HepG2 (cell line): ENCODE measurements around the gene TWNK. TPM values are rescaled to one million over a fixed set of nuclear protein-coding genes. Genes with fewer than 3 reads are reported as not detected.

Source experiments
- CENPX ChIP-seq: sonication (generic); formaldehyde crosslinking; IDR thresholded peaks from 2 replicates; pipeline ENCODE4 v1.9.0; 2021; ENCODE audit warnings: mild to moderate bottlenecking, missing genetic modification reagents, moderate library complexity
- CREM ChIP-seq, 2 experiments: sonication (generic) in 1 of 2; formaldehyde crosslinking in 1 of 2; IDR thresholded peaks; 2 replicates each; pipeline versions ENCODE4 v1.4.0 to v1.6.1; 2016 to 2020; ENCODE audit warnings: antibody characterized with exemption in 1 of 2, mild to moderate bottlenecking in 1 of 2, missing genetic modification reagents in 1 of 2
- ELK4 ChIP-seq: sonication (generic); formaldehyde crosslinking; IDR thresholded peaks from 2 replicates; pipeline ENCODE4 v1.9.0; 2021; ENCODE audit warnings: missing genetic modification reagents, borderline replicate concordance
- FOXM1 ChIP-seq: sonication (generic); formaldehyde crosslinking; IDR thresholded peaks from 2 replicates; pipeline ENCODE4 v1.5.0; 2020; ENCODE audit warnings: missing genetic modification reagents
- KDM5B ChIP-seq: sonication (generic); formaldehyde crosslinking; IDR thresholded peaks from 2 replicates; pipeline ENCODE4 v1.4.0; 2020; ENCODE audit warnings: missing genetic modification reagents, mild to moderate bottlenecking, borderline replicate concordance
- PLSCR1 ChIP-seq: sonication (generic); formaldehyde crosslinking; IDR thresholded peaks from 2 replicates; pipeline ENCODE4 v1.5.0; 2020; ENCODE audit warnings: missing genetic modification reagents, mild to moderate bottlenecking, borderline replicate concordance
- TAF15 ChIP-seq: fragments of 200-400 bp; formaldehyde crosslinking; IDR thresholded peaks from one replicate; pipeline ENCODE4 v1.6.1; 2018; ENCODE audit warnings: mild to moderate bottlenecking, low read depth, low read length; ENCODE audit not compliant: poor library complexity, severe bottlenecking
- XBP1 ChIP-seq: sonication (generic); formaldehyde crosslinking; IDR thresholded peaks from 2 replicates; pipeline ENCODE4 v1.5.0; 2020; ENCODE audit warnings: missing genetic modification reagents
- ZMAT3 ChIP-seq: sonication (generic); formaldehyde crosslinking; conservative IDR thresholded peaks from 2 replicates; pipeline ENCODE4 v1.7.0; 2021; ENCODE audit warnings: missing genetic modification reagents
- ZNF296 ChIP-seq: sonication (generic); formaldehyde crosslinking; conservative IDR thresholded peaks from 2 replicates; pipeline ENCODE4 v1.5.0; 2020; ENCODE audit warnings: mild to moderate bottlenecking, missing genetic modification reagents
- ZNF441 ChIP-seq: sonication (generic); formaldehyde crosslinking; IDR thresholded peaks from 2 replicates; pipeline ENCODE4 v1.7.0; 2021; ENCODE audit warnings: missing genetic modification reagents, borderline replicate concordance
- ZNF451 ChIP-seq: sonication (generic); formaldehyde crosslinking; IDR thresholded peaks from 2 replicates; pipeline ENCODE4 v1.5.0; 2020; ENCODE audit warnings: mild to moderate bottlenecking, missing genetic modification reagents
- ZNF672 ChIP-seq: sonication (generic); formaldehyde crosslinking; IDR thresholded peaks from 2 replicates; pipeline ENCODE4 v1.8.1; 2022; ENCODE audit warnings: missing genetic modification reagents
- ZNF782 ChIP-seq: sonication (generic); formaldehyde crosslinking; IDR thresholded peaks from 2 replicates; pipeline ENCODE4 v1.4.0; 2020; ENCODE audit warnings: missing genetic modification reagents, mild to moderate bottlenecking, borderline replicate concordance
- polyA plus RNA-seq, 8 experiments: library from polyadenylated mRNA; depleted of rRNA in 3 of 8; stranded (reverse) in 7 of 8; unstranded in 1 of 8; fragments of >200 nt; fragmentation: Illumina TruSeq in 4 of 8; extraction: Trizol in 4 of 8; gene quantifications; 2 replicates each; pipeline versions ENCODE4 v1.2.1 to v1.2.3, GENCODE V29; 2011 to 2016; ENCODE audit warnings: low read depth in 4 of 8, missing spikeins in 1 of 8, mixed read lengths in 1 of 8; ENCODE audit not compliant: insufficient read depth in 1 of 8
- total RNA-seq, 5 experiments: library from RNA; depleted of rRNA; stranded (reverse); fragments of >200 nt; fragmentation: Illumina TruSeq; extraction: Trizol; gene quantifications; 2 replicates each; pipeline ENCODE4 v1.2.3, GENCODE V29; 2016; ENCODE audit warnings: low read depth in 1 of 5
- TF ChIP-seq, protein P1 (sequence below): sonication (generic); formaldehyde crosslinking; IDR thresholded peaks from 2 replicates; pipeline ENCODE4 v1.8.0; 2022; ENCODE audit warnings: mild to moderate bottlenecking, missing genetic modification reagents; ENCODE audit not compliant: insufficient replicate concordance
- TF ChIP-seq, protein P2 (sequence below): sonication (generic); formaldehyde crosslinking; IDR thresholded peaks from 2 replicates; pipeline ENCODE4 v1.9.0; 2022; ENCODE audit warnings: low read depth, missing genetic modification reagents
- TF ChIP-seq, protein P3 (sequence below): IDR thresholded peaks from 2 replicates; pipeline ENCODE4 v1.6.1; 2016; ENCODE audit warnings: low read depth
- TF ChIP-seq, protein P4 (sequence below): sonication (generic); formaldehyde crosslinking; IDR thresholded peaks from 2 replicates; pipeline ENCODE4 v1.5.0; 2020; ENCODE audit warnings: missing genetic modification reagents

TWNK gene
- total and polyA plus RNA-seq, 2 of the 13 experiments (the other 11 are each of a cell fraction or from before 2014, with no cell fraction given), result 10.7 to 16.5 TPM

DNA sequence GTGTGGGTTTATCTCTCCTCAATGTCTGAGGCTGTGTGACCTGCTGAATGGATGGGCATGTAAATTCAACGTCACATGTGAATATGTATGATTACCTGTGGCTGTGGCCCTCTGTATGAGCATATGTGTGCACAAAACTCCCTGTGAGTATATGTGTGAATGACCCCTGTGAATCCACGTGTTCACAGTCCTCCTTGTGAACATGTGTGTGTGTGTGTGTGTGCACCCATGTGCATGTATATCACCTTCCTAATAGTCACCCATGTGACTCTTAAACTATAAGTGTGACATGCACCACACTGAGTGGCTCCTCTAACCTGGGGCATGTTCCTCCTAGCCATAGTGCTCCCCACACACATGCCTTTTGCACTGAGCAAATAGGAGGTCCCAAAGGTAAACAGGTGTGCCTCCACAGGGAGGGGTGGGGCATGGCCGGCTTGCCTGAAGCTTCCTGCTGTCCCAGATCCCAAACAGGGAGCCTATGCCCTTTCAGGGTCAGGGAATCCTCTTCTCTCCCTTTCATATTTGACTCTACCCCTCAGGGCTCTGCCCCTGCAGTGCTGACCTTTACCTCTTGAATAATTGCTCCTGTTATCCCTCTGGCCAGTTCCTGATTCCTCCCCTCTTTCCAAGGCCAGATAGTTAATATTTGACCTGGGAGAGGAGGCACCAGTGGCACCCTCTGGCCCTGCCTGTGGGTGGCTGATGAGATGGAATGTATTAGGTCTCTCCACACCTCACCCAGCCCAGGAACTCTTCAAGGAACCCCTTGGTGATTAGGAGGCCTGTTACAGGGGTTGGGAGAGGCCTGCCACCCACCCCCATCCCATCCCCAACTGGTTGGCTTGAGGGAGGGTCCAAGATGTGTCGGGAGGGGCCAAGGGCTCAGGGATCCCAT, 16.2 kb upstream of the TWNK start (continued):
- peak; percentile 44; the same call in 1 of the 2 replicates for TF ChIP-seq KDM5B (CRISPR knock-in tag)
- TF ChIP-seq CREM (IDR thresholded peaks at IDR 0.05), result peak; percentile 88
- TF ChIP-seq CREM (CRISPR knock-in tag; IDR thresholded peaks at IDR 0.05), result no peak
- TF ChIP-seq PLSCR1 (CRISPR knock-in tag), result no peak
- no peak for TF ChIP-seq TAF15
- TF ChIP-seq, protein P1, sequence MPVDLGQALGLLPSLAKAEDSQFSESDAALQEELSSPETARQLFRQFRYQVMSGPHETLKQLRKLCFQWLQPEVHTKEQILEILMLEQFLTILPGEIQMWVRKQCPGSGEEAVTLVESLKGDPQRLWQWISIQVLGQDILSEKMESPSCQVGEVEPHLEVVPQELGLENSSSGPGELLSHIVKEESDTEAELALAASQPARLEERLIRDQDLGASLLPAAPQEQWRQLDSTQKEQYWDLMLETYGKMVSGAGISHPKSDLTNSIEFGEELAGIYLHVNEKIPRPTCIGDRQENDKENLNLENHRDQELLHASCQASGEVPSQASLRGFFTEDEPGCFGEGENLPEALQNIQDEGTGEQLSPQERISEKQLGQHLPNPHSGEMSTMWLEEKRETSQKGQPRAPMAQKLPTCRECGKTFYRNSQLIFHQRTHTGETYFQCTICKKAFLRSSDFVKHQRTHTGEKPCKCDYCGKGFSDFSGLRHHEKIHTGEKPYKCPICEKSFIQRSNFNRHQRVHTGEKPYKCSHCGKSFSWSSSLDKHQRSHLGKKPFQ (CRISPR knock-in tag), result peak; percentile 59
- TF ChIP-seq FOXM1 (CRISPR knock-in tag), result no peak
- TF ChIP-seq ZNF296, result no peak
- TF ChIP-seq ZNF782, result no peak
- TF ChIP-seq, protein P2, sequence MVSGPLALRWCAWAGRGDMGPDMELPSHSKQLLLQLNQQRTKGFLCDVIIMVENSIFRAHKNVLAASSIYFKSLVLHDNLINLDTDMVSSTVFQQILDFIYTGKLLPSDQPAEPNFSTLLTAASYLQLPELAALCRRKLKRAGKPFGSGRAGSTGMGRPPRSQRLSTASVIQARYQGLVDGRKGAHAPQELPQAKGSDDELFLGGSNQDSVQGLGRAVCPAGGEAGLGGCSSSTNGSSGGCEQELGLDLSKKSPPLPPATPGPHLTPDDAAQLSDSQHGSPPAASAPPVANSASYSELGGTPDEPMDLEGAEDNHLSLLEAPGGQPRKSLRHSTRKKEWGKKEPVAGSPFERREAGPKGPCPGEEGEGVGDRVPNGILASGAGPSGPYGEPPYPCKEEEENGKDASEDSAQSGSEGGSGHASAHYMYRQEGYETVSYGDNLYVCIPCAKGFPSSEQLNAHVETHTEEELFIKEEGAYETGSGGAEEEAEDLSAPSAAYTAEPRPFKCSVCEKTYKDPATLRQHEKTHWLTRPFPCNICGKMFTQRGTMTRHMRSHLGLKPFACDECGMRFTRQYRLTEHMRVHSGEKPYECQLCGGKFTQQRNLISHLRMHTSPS (CRISPR knock-in tag), result peak; percentile 84; the same call in 1 of the 2 replicates
- TF ChIP-seq, protein P3, sequence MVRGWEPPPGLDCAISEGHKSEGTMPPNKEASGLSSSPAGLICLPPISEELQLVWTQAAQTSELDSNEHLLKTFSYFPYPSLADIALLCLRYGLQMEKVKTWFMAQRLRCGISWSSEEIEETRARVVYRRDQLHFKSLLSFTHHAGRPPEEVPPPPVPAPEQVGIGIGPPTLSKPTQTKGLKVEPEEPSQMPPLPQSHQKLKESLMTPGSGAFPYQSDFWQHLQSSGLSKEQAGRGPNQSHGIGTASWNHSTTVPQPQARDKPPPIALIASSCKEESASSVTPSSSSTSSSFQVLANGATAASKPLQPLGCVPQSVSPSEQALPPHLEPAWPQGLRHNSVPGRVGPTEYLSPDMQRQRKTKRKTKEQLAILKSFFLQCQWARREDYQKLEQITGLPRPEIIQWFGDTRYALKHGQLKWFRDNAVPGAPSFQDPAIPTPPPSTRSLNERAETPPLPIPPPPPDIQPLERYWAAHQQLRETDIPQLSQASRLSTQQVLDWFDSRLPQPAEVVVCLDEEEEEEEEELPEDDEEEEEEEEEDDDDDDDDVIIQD, result peak; percentile 82
- TF ChIP-seq ELK4 (CRISPR knock-in tag), result no peak
- peak; percentile 74 for TF ChIP-seq ZMAT3
- TF ChIP-seq ZNF441 (CRISPR knock-in tag), result no peak
- no peak for TF ChIP-seq CENPX (CRISPR knock-in tag)
- no peak for TF ChIP-seq XBP1 (CRISPR knock-in tag)
- TF ChIP-seq, protein P4, sequence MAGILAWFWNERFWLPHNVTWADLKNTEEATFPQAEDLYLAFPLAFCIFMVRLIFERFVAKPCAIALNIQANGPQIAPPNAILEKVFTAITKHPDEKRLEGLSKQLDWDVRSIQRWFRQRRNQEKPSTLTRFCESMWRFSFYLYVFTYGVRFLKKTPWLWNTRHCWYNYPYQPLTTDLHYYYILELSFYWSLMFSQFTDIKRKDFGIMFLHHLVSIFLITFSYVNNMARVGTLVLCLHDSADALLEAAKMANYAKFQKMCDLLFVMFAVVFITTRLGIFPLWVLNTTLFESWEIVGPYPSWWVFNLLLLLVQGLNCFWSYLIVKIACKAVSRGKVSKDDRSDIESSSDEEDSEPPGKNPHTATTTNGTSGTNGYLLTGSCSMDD (CRISPR knock-in tag), result no peak
- peak; percentile 43; the same call in 1 of the 2 replicates for TF ChIP-seq ZNF451
- no peak for TF ChIP-seq ZNF672 (CRISPR knock-in tag)
